ENCODE results near the gene MAT2B.

The MAT2B gene

GRCh38 chr5:163509291-163509951, 4.0 kb downstream of the MAT2B start (continued):
- TF ChIP-seq, protein P1, sequence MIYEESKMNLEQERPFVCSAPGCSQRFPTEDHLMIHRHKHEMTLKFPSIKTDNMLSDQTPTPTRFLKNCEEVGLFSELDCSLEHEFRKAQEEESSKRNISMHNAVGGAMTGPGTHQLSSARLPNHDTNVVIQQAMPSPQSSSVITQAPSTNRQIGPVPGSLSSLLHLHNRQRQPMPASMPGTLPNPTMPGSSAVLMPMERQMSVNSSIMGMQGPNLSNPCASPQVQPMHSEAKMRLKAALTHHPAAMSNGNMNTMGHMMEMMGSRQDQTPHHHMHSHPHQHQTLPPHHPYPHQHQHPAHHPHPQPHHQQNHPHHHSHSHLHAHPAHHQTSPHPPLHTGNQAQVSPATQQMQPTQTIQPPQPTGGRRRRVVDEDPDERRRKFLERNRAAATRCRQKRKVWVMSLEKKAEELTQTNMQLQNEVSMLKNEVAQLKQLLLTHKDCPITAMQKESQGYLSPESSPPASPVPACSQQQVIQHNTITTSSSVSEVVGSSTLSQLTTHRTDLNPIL (CRISPR knock-in tag; IDR thresholded peaks at IDR 0.05; ENCODE audit: low read depth): no peak
- TF ChIP-seq ISL1 (CRISPR knock-in tag; IDR thresholded peaks at IDR 0.05) (no peak), ZC3H10 (CRISPR knock-in tag; IDR thresholded peaks at IDR 0.05) (no peak), BACH2 (CRISPR knock-in tag; IDR thresholded peaks at IDR 0.05; ENCODE audit: borderline replicate concordance) (no peak), CSDC2 (CRISPR knock-in tag; IDR thresholded peaks at IDR 0.05) (no peak), OSR1 (CRISPR knock-in tag; IDR thresholded peaks at IDR 0.05) (no peak), GLIS3 (CRISPR knock-in tag; IDR thresholded peaks at IDR 0.05) (no peak)

DNA sequence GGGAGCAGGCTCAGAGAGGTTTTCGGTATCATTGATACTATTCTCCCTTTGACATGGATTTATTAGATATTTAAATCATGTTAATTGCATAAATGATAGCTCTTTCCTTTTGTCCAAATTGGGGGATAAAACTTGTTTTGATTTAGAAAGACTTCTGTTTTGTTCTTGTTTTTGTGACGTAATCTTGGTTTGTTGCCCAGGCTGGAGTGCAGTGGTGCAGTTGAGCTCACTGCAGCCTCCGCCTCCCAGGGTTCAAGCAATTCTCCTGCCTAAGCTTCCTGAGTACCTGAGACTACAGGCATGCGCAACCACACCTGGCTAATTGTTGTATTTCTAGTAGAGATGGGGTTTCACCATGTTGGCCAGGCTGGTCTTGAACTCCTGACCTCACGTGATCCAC, 7.1 kb downstream of the MAT2B start:
- no peak for ATAC-seq
- TF ChIP-seq ARNTL (CRISPR knock-in tag; IDR thresholded peaks at IDR 0.05; ENCODE audit: borderline replicate concordance, low read depth) (no peak), ZC3H10 (CRISPR knock-in tag; IDR thresholded peaks at IDR 0.05) (no peak), SNAI2 (CRISPR knock-in tag; IDR thresholded peaks at IDR 0.05) (no peak), ZNF565 (CRISPR knock-in tag; conservative IDR thresholded peaks at IDR 0.05; ENCODE audit: low read depth) (no peak), POU6F1 (CRISPR knock-in tag; IDR thresholded peaks at IDR 0.05; ENCODE audit: borderline replicate concordance, low read depth) (no peak), CSDC2 (CRISPR knock-in tag; IDR thresholded peaks at IDR 0.05) (no peak), BACH2 (CRISPR knock-in tag; IDR thresholded peaks at IDR 0.05; ENCODE audit: borderline replicate concordance) (no peak), TSHZ2 (CRISPR knock-in tag; IDR thresholded peaks at IDR 0.05) (no peak), ISL1 (CRISPR knock-in tag; IDR thresholded peaks at IDR 0.05) (no peak), PPARA (CRISPR knock-in tag; IDR thresholded peaks at IDR 0.05; ENCODE audit: borderline replicate concordance) (no peak), GLIS3 (CRISPR knock-in tag; IDR thresholded peaks at IDR 0.05) (no peak), ZNF8 (CRISPR knock-in tag; IDR thresholded peaks at IDR 0.05) (no peak)
- TF ChIP-seq, protein P1 (CRISPR knock-in tag; IDR thresholded peaks at IDR 0.05; ENCODE audit: low read depth): no peak

GRCh38 chr5:163525096-163525495, 19.7 kb downstream of the MAT2B start:
- ATAC-seq: no peak
- TF ChIP-seq RARB (CRISPR knock-in tag; IDR thresholded peaks at IDR 0.05) (no peak), CSRNP3 (CRISPR knock-in tag; IDR thresholded peaks at IDR 0.05) (no peak), POU6F1 (CRISPR knock-in tag; IDR thresholded peaks at IDR 0.05; ENCODE audit: borderline replicate concordance, low read depth) (no peak), ZFP30 (CRISPR knock-in tag; IDR thresholded peaks at IDR 0.05) (no peak), TSHZ2 (CRISPR knock-in tag; IDR thresholded peaks at IDR 0.05) (no peak), BACH2 (CRISPR knock-in tag; IDR thresholded peaks at IDR 0.05; ENCODE audit: borderline replicate concordance) (no peak), SNAI2 (CRISPR knock-in tag; IDR thresholded peaks at IDR 0.05) (no peak), ZC3H10 (CRISPR knock-in tag; IDR thresholded peaks at IDR 0.05) (no peak), OSR1 (CRISPR knock-in tag; IDR thresholded peaks at IDR 0.05) (no peak), GLIS3 (CRISPR knock-in tag; IDR thresholded peaks at IDR 0.05) (no peak), ARNTL (CRISPR knock-in tag; IDR thresholded peaks at IDR 0.05; ENCODE audit: borderline replicate concordance, low read depth) (no peak)
- TF ChIP-seq, protein P1 (CRISPR knock-in tag; IDR thresholded peaks at IDR 0.05; ENCODE audit: low read depth): no peak
- TF ChIP-seq, protein P2, sequence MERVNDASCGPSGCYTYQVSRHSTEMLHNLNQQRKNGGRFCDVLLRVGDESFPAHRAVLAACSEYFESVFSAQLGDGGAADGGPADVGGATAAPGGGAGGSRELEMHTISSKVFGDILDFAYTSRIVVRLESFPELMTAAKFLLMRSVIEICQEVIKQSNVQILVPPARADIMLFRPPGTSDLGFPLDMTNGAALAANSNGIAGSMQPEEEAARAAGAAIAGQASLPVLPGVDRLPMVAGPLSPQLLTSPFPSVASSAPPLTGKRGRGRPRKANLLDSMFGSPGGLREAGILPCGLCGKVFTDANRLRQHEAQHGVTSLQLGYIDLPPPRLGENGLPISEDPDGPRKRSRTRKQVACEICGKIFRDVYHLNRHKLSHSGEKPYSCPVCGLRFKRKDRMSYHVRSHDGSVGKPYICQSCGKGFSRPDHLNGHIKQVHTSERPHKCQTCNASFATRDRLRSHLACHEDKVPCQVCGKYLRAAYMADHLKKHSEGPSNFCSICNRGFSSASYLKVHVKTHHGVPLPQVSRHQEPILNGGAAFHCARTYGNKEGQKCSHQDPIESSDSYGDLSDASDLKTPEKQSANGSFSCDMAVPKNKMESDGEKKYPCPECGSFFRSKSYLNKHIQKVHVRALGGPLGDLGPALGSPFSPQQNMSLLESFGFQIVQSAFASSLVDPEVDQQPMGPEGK (CRISPR knock-in tag; IDR thresholded peaks at IDR 0.05; ENCODE audit: borderline replicate concordance): no peak

All from SK-N-SH treated with all-trans-retinoic acid at 6 μM for 48 hours (cell line).